NB4 (cell line): Measurements from ENCODE around the gene NOC3L.

Experiments used
- DNase-seq: peaks from one replicate; pipeline ENCODE4 v3.0.0; 2010; ENCODE audit warnings: low read depth
- H3K4me3 ChIP-seq: one replicate; pipeline ENCODE4 v1.5.1; 2011; ENCODE audit warnings: mild to moderate bottlenecking, low read depth, low read length, moderate library complexity
- MYC ChIP-seq: IDR thresholded peaks from 2 replicates; pipeline ENCODE4 v1.6.1; 2011; ENCODE audit warnings: low read depth, low read length
- POLR2A ChIP-seq: IDR thresholded peaks from 2 replicates; pipeline ENCODE4 v1.6.1; 2011; ENCODE audit warnings: mild to moderate bottlenecking; ENCODE audit not compliant: insufficient read length; ENCODE audit errors: extremely low read depth
- TF ChIP-seq, protein P1 (sequence below): IDR thresholded peaks from 2 replicates; pipeline ENCODE4 v1.6.1; 2011; ENCODE audit warnings: low read depth, low read length
- TF ChIP-seq, protein P2 (sequence below): IDR thresholded peaks from one replicate; pipeline ENCODE4 v1.5.1; 2012; ENCODE audit warnings: low read depth, low read length

The NOC3L gene

DNA sequence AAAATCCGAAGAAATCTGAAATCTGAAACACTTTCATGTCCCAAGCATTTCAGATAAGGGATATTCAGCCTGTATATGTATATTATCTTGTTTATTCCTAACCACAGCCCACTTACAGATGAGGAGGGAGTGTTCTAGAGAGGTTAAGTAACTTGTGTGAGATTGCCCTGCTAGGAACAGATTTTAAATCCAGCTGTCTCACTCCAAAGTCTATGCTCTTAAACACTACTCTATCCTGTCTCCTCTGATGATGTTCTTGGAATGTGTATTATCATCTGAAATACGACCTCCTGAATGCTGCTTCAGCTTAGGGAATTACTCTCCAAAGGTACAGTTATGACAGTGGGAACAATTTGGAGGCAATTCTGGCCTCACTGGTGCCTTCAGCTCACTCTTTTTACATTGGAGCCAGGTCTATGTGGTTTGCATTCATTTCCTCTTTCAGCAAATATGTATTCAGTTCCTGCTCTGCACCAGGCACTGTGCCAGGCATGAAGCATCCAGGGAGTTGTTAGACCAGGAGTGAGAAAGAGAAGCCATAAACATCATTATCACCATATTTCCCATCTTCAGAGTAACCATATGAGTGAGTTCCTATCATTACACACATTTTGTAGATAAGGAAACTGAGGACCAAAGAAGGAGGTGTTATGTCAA lies 70.2 kb downstream of the NOC3L start:
- TF ChIP-seq, protein P1, sequence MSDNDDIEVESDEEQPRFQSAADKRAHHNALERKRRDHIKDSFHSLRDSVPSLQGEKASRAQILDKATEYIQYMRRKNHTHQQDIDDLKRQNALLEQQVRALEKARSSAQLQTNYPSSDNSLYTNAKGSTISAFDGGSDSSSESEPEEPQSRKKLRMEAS: no peak
- TF ChIP-seq MYC (no peak), POLR2A (no peak)
- TF ChIP-seq, protein P2, sequence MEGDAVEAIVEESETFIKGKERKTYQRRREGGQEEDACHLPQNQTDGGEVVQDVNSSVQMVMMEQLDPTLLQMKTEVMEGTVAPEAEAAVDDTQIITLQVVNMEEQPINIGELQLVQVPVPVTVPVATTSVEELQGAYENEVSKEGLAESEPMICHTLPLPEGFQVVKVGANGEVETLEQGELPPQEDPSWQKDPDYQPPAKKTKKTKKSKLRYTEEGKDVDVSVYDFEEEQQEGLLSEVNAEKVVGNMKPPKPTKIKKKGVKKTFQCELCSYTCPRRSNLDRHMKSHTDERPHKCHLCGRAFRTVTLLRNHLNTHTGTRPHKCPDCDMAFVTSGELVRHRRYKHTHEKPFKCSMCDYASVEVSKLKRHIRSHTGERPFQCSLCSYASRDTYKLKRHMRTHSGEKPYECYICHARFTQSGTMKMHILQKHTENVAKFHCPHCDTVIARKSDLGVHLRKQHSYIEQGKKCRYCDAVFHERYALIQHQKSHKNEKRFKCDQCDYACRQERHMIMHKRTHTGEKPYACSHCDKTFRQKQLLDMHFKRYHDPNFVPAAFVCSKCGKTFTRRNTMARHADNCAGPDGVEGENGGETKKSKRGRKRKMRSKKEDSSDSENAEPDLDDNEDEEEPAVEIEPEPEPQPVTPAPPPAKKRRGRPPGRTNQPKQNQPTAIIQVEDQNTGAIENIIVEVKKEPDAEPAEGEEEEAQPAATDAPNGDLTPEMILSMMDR: no peak

GRCh38 chr10:94288361-94289101 lies 74.2 kb downstream of the NOC3L start:
- H3K4me3 ChIP-seq: no peak overlapping the region
- no peak for TF ChIP-seq MYC
- no peak for TF ChIP-seq POLR2A
- no peak for DNase-seq

More for the DNA sequence above, 70.2 kb downstream of the NOC3L start:
- no peak overlapping the region for H3K4me3 ChIP-seq
- DNase-seq: no peak

DNA sequence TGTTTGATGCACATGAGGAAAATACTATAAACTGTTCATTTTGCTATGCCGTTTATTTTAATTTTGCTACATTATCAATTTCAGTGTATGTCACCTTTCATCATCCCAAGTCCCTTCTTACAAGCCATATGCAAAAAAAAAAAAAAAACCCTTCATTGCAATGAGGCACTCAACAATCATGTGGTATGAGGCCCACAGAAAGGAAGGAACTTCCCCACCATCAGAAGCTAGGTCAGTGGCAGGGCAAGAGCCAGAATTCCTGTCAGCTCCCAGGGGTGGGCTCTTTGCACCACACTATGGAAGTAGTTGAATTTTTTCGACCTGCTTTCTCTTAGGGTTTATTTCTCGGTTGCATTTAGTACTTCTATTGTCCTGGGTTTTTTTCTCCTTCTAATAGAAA lies 75.4 kb downstream of the NOC3L start:
- H3K4me3 ChIP-seq: no peak overlapping the region
- DNase-seq: no peak
- TF ChIP-seq POLR2A: no peak
- TF ChIP-seq, protein P1: no peak
- TF ChIP-seq, protein P2: no peak

DNA sequence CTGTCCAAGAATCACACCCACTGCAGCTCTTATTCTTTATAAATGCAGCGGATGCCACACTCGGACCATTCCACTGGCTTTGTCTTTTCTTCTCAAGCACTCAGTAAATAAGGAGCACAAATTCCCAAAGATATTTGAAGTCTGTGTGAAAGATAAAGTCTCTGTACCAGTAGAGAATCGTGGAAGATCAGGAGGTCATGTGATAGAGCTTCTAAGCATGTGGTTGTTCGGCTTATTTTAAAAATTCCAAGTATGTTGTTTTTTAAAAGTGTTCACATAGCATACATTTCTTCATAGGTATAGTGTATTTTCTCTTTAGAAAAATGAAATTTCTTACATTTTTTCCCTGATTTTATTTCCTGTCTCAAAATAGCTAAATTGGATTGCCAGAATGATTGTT lies 75.8 kb downstream of the NOC3L start:
- TF ChIP-seq, protein P2: no peak
- TF ChIP-seq MYC (no peak), POLR2A (no peak)
- TF ChIP-seq, protein P1: no peak
- no peak overlapping the region for H3K4me3 ChIP-seq
- no peak for DNase-seq

- no peak for DNase-seq
- H3K4me3 ChIP-seq: no peak overlapping the region
- TF ChIP-seq POLR2A: no peak
- TF ChIP-seq, protein P1: no peak
Measured at GRCh38 chr10:94285271-94285670, 77.5 kb downstream of the NOC3L start.
